HG02678 (cell line): Measurements from ENCODE around the gene SLC26A8.

Experiments
- ATAC-seq: cut with Tn5 transposase; IDR thresholded peaks from one replicate; pipeline ENCODE4 v1.9.1; 2021; ENCODE audit warnings: mild to moderate bottlenecking, moderate library complexity; ENCODE audit not compliant: unreplicated experiment

SLC26A8 gene, protein sequence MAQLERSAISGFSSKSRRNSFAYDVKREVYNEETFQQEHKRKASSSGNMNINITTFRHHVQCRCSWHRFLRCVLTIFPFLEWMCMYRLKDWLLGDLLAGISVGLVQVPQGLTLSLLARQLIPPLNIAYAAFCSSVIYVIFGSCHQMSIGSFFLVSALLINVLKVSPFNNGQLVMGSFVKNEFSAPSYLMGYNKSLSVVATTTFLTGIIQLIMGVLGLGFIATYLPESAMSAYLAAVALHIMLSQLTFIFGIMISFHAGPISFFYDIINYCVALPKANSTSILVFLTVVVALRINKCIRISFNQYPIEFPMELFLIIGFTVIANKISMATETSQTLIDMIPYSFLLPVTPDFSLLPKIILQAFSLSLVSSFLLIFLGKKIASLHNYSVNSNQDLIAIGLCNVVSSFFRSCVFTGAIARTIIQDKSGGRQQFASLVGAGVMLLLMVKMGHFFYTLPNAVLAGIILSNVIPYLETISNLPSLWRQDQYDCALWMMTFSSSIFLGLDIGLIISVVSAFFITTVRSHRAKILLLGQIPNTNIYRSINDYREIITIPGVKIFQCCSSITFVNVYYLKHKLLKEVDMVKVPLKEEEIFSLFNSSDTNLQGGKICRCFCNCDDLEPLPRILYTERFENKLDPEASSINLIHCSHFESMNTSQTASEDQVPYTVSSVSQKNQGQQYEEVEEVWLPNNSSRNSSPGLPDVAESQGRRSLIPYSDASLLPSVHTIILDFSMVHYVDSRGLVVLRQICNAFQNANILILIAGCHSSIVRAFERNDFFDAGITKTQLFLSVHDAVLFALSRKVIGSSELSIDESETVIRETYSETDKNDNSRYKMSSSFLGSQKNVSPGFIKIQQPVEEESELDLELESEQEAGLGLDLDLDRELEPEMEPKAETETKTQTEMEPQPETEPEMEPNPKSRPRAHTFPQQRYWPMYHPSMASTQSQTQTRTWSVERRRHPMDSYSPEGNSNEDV

DNA sequence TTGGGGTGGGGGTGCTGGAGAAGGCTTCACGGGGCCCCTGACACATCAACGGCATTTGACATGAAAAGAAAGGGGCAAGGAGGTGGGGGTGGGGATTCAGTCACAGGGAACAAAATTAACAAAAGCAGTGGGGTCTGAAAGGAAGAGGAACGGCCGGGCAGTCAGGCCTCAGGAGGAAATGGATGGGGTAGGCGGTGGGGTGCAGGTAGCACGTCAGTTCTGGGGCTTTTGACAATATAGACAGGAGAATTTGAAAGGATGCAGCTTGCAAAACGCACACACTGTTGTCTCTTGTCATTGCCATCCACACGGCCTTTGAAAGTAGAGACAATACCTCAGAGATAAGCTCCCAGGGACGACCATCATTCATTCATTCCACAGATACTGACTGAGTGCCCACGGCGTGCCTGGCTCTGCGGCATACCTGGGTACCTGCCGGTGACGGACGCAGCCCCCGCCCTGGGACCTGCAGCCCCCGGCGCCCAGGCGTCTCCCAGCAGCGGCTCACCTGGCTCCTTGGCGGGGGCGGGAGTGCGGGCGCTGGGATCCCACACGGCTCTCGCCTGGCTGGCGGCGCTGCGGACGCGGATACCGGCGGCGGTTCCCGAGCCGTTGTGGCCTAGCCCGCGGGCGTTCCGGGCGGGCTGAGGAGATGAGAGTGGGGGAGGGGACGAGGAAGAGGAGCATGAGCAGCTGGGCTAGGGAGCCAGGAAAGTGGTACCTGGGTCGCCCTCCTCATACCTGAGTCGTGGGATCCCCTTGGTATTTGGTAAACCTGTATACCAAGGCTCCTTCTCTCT is at the start of gene SLC26A8:
TSS of gene SLC26A8 (minus strand) at position 646 of the 800 bp plus-strand sequence. CDS start 4,934 bp downstream, outside the sequence.
- ATAC-seq = no peak

DNA sequence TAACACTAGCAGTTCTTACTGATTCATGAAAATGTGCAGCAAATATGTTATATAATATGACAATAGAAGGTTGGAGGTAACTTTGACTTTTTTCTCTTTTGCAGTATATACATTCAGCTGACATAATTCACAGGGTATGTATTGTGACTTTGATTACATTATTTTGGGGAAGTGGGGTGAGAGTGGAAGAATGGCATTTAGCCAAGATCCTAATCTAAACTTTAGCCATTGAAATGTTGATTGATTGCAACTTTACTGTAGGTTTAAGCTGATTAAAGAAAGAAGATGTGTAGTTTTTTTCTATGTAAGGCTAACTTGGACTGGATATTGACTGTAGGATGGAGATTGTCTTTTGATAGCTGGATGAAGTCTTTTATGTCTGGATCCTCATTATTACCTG is 49.1 kb upstream of the SLC26A8 start:
- ATAC-seq = no peak

DNA sequence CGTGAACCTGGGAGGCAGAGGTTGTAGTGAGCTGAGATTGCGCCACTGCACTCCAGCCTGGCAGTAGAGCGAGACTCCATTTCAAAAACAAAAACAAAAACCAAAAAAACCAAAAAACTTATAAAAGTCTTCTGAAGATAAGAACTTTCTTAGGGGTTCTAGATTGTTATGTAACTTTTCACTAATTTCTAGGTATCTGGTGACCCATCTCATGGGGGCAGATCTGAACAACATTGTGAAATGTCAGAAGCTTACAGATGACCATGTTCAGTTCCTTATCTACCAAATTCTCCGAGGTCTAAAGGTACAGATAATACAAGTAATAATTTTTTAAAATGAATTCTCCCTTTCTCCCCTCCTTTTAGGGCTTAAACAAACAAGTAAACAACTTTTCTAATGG is 48.2 kb upstream of the SLC26A8 start:
- ATAC-seq = no peak

DNA sequence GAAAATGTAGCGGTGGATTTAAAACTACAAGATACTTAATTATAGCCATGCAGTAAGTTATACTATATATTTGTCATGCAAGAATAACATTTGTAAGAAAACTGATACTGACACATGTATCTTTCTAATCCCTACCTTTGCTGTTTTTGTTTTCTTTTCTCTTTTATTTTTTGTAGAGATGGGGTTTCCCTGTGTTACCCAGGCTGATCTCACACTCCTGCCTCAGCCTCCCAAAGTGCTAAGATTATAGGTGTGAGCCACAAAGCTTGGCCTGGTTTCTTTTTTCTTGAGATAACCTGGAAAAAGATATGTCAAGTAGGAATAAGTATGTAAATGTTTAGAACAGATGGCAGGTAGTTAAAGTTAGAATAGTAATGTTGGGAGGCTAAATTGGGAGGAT is 47.3 kb upstream of the SLC26A8 start:
- no peak for ATAC-seq

DNA sequence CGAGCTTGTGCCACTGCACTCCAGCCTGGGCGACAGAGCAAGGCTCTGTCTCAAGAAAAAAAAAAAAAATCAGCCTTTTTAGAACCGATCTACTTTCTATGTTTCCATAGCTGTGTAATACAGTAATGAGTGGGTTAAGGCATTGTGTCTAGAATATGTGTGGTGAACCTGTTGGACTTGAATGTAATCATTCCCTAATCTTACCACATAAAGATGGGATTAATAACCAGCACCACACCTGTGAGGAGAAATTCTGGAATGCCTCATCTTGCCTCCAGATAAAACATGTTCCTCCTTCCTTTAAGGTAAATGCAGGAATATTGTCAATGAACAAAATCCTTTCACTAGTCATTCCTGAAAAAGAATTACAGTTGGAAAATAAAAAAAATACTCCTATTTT is 46.8 kb upstream of the SLC26A8 start:
- ATAC-seq = no peak

DNA sequence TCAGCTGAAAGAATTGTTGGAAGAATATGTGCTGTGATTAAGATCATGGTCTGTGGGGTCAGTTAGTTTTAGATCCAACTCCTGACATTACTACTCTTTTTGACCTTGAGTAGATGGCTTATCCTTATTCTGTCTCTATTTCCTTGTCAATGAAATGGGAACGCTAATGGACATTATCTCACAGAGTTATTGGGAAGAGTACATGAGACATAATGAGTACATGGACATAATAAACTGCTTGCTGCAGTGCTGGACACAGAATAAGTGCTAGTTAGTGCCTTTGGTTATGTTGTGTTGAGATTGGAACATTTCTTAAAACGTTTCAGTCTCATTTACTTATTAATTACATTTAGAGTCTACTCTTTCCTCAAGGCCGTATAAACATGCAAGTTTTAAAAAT is 45.8 kb upstream of the SLC26A8 start:
- ATAC-seq = no peak

DNA sequence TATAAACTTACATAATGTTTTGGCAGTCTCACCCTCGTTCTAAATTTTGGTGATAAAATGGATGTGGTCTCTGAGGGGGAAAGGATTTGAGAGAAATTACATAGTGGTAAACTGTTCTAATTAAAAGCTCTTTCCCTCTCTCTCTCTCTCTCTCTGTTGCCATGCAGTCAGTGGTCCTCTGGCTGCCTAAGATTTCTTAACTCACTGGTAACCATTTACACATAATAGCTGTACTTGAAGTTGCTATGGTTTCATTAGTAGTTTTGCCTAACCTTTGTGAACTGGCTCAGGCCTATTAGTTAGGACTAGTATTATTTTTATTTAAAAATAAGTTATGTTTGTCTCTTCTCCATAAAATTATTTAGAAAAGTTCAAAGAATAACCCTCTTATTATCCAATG is 45.1 kb upstream of the SLC26A8 start:
- ATAC-seq = no peak

DNA sequence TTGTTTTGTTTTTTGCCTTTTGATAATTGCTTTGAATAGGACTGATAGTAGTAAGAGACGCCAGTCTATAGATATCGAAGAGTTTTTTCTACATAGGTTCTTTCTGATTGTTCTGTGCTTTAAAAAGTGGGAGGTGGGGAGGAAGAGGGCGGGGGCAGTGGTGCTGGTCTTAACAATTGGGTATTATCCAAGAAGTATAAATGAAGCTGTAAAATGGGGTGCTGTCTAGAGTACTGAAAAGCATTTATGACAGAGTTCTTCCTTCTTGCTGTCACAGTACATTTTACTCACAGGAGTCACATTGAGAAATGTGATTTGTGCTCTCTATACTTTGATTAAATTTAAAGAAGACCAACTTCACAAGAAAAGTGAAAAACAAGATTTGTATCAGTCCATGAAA is 44.1 kb upstream of the SLC26A8 start:
- no peak for ATAC-seq

DNA sequence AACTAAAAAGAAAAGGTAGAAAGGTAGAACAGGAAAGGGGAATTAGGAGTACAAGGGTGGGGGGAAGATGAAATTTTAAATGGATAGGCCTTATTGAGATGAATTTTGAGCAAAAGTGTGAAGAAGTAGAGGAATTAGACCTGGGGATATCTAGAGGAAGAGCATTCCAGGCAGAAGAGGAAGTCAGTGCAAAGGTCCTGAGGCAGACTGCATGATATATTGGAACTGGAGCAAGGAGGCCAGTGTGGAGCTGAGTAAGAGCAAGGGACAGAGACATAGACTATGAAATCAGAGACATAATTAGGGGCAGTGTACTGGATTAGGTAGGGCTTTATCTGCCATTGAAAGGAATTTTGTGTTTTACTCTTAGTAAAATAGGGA is 43.6 kb upstream of the SLC26A8 start:
- ATAC-seq = no peak

DNA sequence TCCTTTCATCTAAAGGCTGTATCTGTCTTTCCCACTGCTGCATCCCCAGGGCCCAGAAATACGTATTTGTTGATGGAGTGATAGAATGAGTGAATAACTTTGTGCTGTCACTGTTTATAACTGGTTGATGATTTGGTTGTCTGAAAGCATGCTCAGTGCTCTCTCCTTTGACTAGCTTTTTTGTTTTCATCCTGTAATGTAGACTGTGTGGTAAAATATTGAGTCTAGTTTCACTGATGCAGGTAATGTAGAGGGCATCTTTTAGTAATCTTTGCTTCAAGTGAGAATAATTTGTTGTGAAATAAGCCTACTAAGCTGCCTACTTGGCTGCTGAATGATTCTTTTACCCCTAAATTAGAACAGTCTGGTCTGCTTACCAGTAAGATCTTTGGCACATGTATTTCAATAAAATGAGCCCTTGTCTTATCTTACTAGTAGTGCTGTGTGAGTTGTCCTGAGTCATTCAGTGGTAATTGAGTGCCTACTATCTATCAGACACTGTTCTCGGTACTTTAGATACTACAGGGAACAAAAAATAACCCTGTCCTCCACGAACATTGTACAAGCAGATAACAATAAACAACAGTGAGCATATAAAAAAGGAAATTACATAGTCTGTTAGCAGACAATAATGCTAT is 43.1 kb upstream of the SLC26A8 start:
- no peak for ATAC-seq

DNA sequence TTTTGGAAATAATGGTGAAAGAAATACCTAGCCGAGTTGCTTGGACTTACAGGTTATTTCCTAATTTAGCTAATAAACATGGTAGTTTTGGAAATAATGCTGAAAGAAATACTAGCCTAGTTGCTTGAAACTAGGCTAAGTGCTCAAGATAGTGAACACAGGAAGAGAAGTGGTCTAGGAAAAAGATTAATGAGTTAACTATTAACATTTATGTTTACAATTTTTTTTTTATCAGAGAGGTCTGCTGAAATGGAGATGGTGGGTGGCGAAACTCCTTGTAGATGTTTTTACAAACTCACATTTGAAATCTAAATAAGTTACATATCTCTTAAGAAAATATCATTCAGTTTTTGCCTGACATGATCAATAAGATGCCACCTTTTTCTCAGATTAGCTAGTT is 42.4 kb upstream of the SLC26A8 start:
- no peak for ATAC-seq

DNA sequence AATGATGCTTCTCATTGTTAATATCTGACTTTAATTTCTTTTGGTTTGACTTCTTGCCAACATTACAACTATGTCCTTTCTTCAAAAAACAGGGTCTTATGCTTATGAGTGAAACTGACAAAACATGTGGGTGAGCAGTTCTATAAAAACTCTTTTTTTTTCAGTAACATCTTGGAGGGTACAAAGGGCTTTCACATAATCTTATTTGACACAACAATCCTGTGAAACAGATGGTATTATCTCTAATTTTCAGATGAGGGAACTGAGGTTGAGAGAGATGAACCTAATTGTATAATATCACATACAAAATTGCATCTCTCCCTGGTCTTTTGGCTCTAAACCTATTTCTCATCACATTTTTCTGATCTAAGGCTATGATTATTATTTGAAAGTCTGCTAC is 41.5 kb upstream of the SLC26A8 start:
- ATAC-seq = no peak

DNA sequence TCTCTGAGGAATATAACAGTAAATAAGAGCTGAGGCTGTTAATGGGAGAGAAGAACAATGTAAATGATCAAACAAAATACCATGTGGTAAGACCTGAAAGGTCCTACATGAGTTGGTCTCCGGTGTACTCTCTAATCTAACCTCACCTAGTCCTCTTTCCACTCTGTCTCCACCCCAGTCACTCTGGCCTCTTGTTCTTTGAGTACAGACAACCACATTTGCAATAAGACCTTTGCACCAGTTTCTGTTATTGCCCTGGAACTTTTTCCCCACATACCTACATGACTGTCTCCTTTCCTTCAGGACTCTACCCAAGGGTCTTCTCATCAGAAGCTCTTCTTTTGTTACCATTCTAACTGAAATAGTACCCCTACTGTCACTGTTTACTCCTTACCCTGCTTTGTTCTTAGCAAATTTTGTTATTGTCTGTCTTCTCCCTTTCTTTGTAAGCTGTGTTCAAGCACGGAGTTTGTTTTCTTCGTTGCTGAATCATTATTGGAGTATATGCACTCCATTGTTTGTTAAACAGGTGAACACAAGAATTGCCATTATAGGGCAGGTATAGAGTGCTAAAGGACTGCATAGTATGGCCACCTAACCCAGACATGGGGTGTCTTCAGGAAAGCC is 40.4 kb upstream of the SLC26A8 start:
- no peak for ATAC-seq

DNA sequence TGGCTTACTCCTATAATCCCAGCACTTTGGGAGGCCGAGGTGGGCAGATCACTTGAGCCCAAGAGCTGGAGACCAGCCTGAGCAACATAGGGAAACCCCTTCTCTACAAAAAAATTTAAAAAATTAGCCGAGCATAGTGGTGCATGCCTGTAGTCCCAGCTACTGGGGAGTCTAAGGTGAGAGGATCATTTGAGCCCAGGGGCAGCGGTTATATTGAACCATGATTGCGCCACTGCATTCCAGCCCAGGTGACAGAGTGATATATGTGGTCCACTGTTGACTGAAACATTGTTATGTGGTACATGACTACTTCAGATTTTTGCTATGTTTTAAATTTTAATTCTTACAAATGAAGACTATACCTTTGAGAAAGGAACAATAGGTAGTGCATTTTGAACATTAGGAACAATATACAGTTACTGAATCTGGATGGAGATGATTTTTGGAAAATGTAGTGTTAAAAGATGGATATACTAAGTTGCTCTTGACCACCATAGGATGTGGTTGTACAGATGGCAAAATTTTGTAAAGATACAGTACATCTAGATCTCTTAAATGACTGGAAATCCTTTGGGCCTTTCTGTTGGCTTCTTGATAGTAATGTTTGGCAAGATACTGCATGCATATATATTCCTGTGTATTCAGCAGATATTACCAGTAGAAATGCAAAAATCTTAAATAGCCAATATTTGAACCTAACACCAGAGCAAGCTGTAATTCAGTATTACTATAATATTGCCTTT is 39.0 kb upstream of the SLC26A8 start:
- ATAC-seq = no peak

DNA sequence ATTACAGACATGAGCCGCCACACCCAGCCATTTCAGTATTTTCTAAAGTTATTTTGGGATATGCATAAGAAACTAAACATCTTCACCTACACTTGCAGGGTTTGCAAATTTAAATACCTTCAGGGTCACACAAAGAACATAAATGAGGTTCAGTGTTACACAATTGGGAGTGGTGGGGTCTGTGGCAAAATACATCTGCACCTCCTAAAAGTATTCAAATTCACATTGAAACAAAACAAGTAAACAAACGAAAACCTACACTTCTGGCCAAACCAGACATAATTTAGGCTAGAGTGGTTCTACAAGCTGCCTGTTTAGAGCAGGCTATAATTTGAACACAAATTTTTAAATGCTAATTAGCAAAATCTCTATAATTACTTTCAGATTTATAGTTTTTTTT is 37.8 kb upstream of the SLC26A8 start:
- no peak for ATAC-seq

DNA sequence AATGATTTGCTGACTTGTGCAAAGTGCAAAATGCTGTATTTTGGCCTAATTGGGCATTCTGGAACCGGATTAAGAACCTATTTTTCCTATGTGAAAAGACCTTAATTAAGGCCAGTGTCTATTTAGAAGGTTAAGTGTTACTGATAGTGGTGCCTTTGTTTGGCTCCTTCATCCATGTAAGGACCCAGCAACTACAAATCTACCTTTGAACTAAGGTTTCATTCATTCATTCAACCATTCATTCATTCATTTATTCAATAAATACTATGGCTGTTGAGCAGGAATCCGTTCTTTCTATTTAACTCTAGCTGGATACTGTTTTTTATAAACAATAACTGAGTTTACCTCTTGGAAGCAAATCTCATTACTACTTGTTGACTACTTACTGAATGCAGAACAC is 36.8 kb upstream of the SLC26A8 start:
- no peak for ATAC-seq

DNA sequence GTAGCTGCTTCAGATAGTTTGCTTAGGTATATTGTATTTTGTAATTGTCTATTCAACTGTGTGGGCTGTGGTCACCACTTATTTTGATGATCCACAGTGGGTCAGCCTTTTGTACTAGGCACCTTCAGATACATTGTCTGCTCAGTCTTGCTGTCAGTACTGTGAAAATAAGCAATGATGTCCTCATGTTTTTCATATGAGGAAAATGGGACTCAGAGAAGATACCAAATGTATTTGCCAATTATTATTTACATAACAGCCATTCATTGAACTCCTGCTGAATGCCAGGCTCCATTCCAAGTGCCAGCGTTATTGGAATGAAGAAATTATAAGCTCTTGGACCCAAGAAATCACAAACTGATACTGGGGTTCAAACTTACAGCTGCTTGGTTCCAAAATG is 31.7 kb upstream of the SLC26A8 start:
- ATAC-seq = no peak

DNA sequence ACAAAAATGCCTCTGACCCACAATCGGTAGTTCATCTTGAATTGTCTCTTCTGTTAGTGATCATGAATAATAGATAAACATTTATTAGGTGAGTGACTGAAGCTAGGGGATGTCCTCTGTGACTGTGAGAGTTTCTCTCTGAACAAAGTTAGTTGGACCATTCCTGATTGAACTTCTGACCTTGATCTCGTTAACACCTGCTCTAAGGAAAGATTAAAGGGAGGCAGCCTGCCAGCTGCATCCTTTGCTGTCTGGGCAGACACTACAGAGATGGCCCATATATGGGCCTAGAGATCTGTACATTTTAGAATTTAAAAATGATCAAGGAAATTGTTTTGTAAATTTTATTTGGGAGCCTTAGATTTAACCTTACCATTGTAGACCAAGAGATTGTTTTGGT is 30.5 kb upstream of the SLC26A8 start:
- no peak for ATAC-seq

DNA sequence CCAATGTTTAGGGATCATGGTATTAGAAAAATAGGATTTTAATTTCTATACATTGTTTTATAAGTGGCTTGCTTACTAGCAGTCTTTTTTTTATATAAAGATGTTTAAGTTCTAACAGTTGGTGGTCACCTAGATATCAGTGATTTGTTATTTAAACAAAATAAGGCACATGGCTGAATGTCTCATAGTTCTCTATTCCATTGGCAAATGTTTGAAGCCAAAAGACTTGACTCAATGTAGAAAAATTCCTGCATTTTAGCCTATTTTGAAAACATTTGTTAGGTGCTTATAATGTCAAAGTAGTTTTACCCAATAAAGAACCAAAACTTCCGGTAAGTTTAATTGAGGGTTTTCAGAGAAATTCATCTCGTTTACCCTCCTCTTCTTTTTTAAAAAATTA is 30.0 kb upstream of the SLC26A8 start:
- no peak for ATAC-seq

DNA sequence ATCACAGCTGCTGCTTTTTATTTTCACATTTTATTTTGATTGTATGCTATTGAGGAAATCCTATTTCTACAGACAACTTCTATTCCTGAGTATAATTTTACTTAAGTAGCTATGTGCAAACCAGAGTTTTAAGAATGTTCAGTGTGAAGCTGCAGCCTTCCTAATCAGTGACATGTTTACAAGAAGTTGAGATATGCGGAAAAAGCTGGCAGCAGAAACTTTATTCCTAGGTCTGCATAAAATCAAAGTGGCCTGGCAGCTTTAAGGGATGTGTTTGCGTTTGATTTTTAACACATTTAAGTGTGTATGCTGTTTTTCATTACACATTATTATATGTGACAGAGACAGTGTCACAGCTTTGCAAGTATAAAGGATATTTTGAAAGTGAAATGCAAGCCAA is 29.4 kb upstream of the SLC26A8 start:
- ATAC-seq = no peak
